ENCODE data around the gene BORCS6.

BORCS6 gene

GRCh38 chr17:8140065-8141029 is 49.6 kb downstream of the BORCS6 start:
- no peak for FAIRE-seq

GRCh38 chr17:8138672-8139371 is 51.2 kb downstream of the BORCS6 start:
- FAIRE-seq = peak; percentile 98

- no peak for FAIRE-seq
Measured at GRCh38 chr17:8138374-8138671, 51.7 kb downstream of the BORCS6 start.

Data from G401.6 (cell line).